Lung (tissue), 12 donors: Measurements from ENCODE around the gene BLOC1S6. TPM values are rescaled to one million over a fixed set of nuclear protein-coding genes. Genes with fewer than 3 reads are reported as not detected.

Experiments
- ATAC-seq: fragments of 200-7000 bp; cut with Tn5 transposase; one replicate; pipeline ENCODE4 v1.9.1; 2020; ENCODE audit warnings: moderate number of reproducible peaks; ENCODE audit not compliant: insufficient read depth, low FRiP score
- DNase-seq, 3 donors: peaks; one replicate each; pipeline ENCODE4 v3.0.0-alpha.2; 2013 to 2017
- H3K27ac ChIP-seq, 2 donors: one replicate each; pipeline ENCODE4 v1.5.1; 2013; ENCODE audit warnings: mild to moderate bottlenecking in 2 of 2, moderate library complexity in 2 of 2, control low read depth in 1 of 2, inconsistent platforms in 1 of 2, low read depth in 1 of 2, low read length in 1 of 2
- H3K27me3 ChIP-seq, 3 donors: one replicate each; pipeline ENCODE4 v1.5.1; 2013; ENCODE audit warnings: low read length in 2 of 3; ENCODE audit not compliant: control insufficient read depth in 3 of 3, insufficient read depth in 3 of 3
- H3K36me3 ChIP-seq, 4 donors: one replicate each; pipeline ENCODE4 v1.5.1; 2013; ENCODE audit warnings: low read length in 4 of 4, mild to moderate bottlenecking in 1 of 4, moderate library complexity in 1 of 4; ENCODE audit not compliant: control insufficient read depth in 4 of 4, insufficient read depth in 4 of 4
- H3K4me1 ChIP-seq, 5 donors: one replicate each; pipeline ENCODE4 v1.5.1; 2013; ENCODE audit warnings: low read length in 5 of 5, mild to moderate bottlenecking in 2 of 5, moderate library complexity in 1 of 5; ENCODE audit not compliant: control insufficient read depth in 5 of 5, insufficient read depth in 5 of 5
- H3K4me3 ChIP-seq: one replicate; pipeline ENCODE4 v1.5.1; 2013; ENCODE audit warnings: mild to moderate bottlenecking, control low read depth, moderate library complexity
- H3K9ac ChIP-seq, 2 donors: one replicate each; pipeline ENCODE4 v1.5.1; 2013; ENCODE audit warnings: low read length in 2 of 2, control low read depth in 1 of 2; ENCODE audit not compliant: insufficient read depth in 1 of 2
- H3K9me3 ChIP-seq, 4 donors: one replicate each; pipeline ENCODE4 v1.5.1; 2013; ENCODE audit warnings: low read length in 3 of 4, mild to moderate bottlenecking in 1 of 4, moderate library complexity in 1 of 4; ENCODE audit not compliant: control insufficient read depth in 4 of 4, insufficient read depth in 3 of 4
- CTCF ChIP-seq: IDR thresholded peaks from 2 replicates; pipeline ENCODE4 v1.5.1; 2012; ENCODE audit warnings: mild to moderate bottlenecking; ENCODE audit errors: control extremely low read depth, extremely low read depth
- WGBS, 2 donors: extraction: QIAGEN DNeasy Blood & Tissue Kit; methylation state at CpG; one replicate each; pipeline ENCODE4 v1.1.7; 2013; 5-methylcytosine and 5-hydroxymethylcytosine counted together
- polyA plus RNA-seq, 2 donors: library from polyadenylated mRNA; stranded (reverse); fragments of 200-250 nt; gene quantifications; one replicate each; pipeline ENCODE4 v1.2.1, GENCODE V29; 2013
- total RNA-seq, 2 donors: library from RNA; depleted of rRNA in 1 of 2; stranded (reverse); fragments of >200 nt in 1 of 2; gene quantifications; one replicate each; pipeline ENCODE4 v1.2.1, GENCODE V29; 2014 to 2021
- donor health status: control.
- donor health status: control.
- donor health status: Bipolar disorder and iron deficiency.
- donor health status: healthy.
- donor health status: DM: yes; HTN: yes; CAD: no.

Gene BLOC1S6
- total and polyA plus RNA-seq, 4 donors, result 15.2 to 56.5 (median 30.3) TPM

- Histone ChIP-seq H3K27ac (no peak overlapping the region), H3K36me3 (peaks cover 0 to 7% (median 0%) of the 10 kb centered on the region in 4 donors), H3K27me3 (no peaks in the 10 kb centered on the region), H3K9ac (no peak overlapping the region), H3K4me3 (no peak overlapping the region), H3K4me1 (peaks cover 0 to 17% (median 0%) of the 10 kb centered on the region in 5 donors), H3K9me3 (peaks cover 0 to 2% (median 0%) of the 10 kb centered on the region in 4 donors)
- no peak for ATAC-seq
- 98% methylated on average over 30 to 35 of the region's 35 CpGs for WGBS, 2 donors
- TF ChIP-seq CTCF, result no peak
- no peak for DNase-seq
These were observed 63.8 kb downstream of the BLOC1S6 start for GRCh38 chr15:45650889-45651525.

DNA sequence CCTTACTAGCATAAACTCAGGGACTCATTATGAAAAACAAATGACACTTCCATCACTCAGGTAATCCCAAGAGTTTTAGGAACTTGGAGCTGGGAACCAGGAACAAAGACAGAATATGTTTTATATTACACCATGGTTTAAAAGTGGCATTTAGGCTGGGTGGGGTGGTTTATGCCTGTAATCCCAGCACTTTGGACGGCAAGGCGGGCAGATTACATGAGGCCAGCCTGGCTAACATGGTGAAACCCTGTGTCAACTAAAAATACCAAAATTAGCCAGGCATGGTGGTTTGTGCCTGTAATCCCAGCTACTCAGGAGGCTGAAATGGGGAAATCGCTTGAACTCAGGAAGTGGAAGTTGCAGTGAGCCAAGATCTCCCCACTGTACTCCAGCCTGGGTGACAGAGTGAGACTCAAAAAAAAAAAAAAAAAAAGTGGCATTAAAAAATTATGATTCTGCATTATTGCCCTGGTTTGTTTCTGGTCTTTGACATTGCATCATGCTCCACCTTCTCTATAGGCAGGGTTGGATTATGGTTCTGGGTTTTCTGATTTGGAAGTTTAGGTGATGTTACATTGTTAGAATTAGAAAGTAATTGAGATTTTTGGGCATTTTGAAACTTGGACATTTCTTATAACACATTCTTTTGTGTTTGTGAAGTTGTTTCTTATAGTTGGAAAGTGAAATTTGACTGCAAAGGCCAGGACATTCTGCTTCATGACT is 66.7 kb downstream of the BLOC1S6 start:
- peaks cover 0 to 7% (median 0%) of the 10 kb centered on the region in 4 donors for H3K36me3 ChIP-seq
- DNase-seq (no peak), ATAC-seq (no peak)
- peaks cover 0 to 2% (median 0%) of the 10 kb centered on the region in 4 donors for H3K9me3 ChIP-seq
- H3K4me3 ChIP-seq, result no peak overlapping the region
- peak overlapping the region in 1 of 2 donors; percentile 70 for H3K27ac ChIP-seq
- no peak for TF ChIP-seq CTCF
- WGBS, 2 donors, result 27 to 48% methylated on average over 3 of the region's 3 CpGs
- no peak overlapping the region for H3K9ac ChIP-seq
- peaks cover 0 to 19% (median 0%) of the 10 kb centered on the region in 5 donors for H3K4me1 ChIP-seq
- no peaks in the 10 kb centered on the region for H3K27me3 ChIP-seq

GRCh38 chr15:45654749-45655148 is 67.6 kb downstream of the BLOC1S6 start:
- ATAC-seq, result no peak
- H3K9ac ChIP-seq, result no peak overlapping the region
- no peak overlapping the region for H3K4me3 ChIP-seq
- H3K27me3 ChIP-seq, result no peaks in the 10 kb centered on the region
- peaks cover 0 to 10% (median 0%) of the 10 kb centered on the region in 4 donors for H3K36me3 ChIP-seq
- H3K27ac ChIP-seq, result no peak overlapping the region
- peaks cover 0 to 2% (median 0%) of the 10 kb centered on the region in 4 donors for H3K9me3 ChIP-seq
- 95 to 97% methylated on average over 6 of the region's 6 CpGs for WGBS, 2 donors
- peaks cover 0 to 22% (median 0%) of the 10 kb centered on the region in 5 donors for H3K4me1 ChIP-seq
- no peak for DNase-seq
- TF ChIP-seq CTCF, result no peak
